Kidney (tissue), 14 donors: ENCODE results near the gene KDM6B. TPM values are rescaled to one million over a fixed set of nuclear protein-coding genes. Genes with fewer than 3 reads are reported as not detected.
A peak's percentile ranks its signal among the peaks of the same experiment; 100 is the strongest.

Source experiments
- DNase-seq, 5 donors: peaks; one replicate each; pipeline ENCODE4 v3.0.0-alpha.2; 2013 to 2020
- FAIRE-seq: peaks from 2 replicates; lab custom pipeline; 2012; peaks lifted over from hg19 to GRCh38; lab: Jason Lieb, UNC
- H3K27ac ChIP-seq, 2 donors: one replicate each; pipeline ENCODE4 v1.7.0; 2013; ENCODE audit warnings: low read depth in 2 of 2, low read length in 2 of 2, inconsistent platforms in 1 of 2
- H3K27me3 ChIP-seq: one replicate; pipeline ENCODE4 v1.7.1; 2013; ENCODE audit warnings: low read length, inconsistent platforms; ENCODE audit not compliant: control insufficient read depth, insufficient read depth
- H3K36me3 ChIP-seq, 3 donors: one replicate each; pipeline versions ENCODE4 v1.7.0 to v1.7.1; 2013; ENCODE audit warnings: low read length in 3 of 3, control low read depth in 1 of 3, inconsistent platforms in 1 of 3; ENCODE audit not compliant: insufficient read depth in 3 of 3, control insufficient read depth in 2 of 3
- H3K4me1 ChIP-seq, 3 donors: one replicate each; pipeline versions ENCODE4 v1.7.0 to v1.7.1; 2013; ENCODE audit warnings: low read length in 3 of 3, inconsistent platforms in 1 of 3, low read depth in 1 of 3; ENCODE audit not compliant: control insufficient read depth in 2 of 3, insufficient read depth in 2 of 3
- H3K4me3 ChIP-seq, 3 donors: one replicate each; pipeline versions ENCODE4 v1.7.0 to v1.8.1; 2013; ENCODE audit warnings: low read length in 3 of 3, control low read depth in 1 of 3, inconsistent platforms in 1 of 3
- H3K9ac ChIP-seq, 3 donors: one replicate each; pipeline versions ENCODE4 v1.7.0 to v1.7.1; 2013; ENCODE audit warnings: low read length in 3 of 3, control low read depth in 1 of 3, inconsistent platforms in 1 of 3
- H3K9me3 ChIP-seq, 3 donors: one replicate each; pipeline versions ENCODE4 v1.7.0 to v1.7.1; 2013; ENCODE audit warnings: low read length in 3 of 3, control low read depth in 1 of 3, inconsistent platforms in 1 of 3; ENCODE audit not compliant: control insufficient read depth in 2 of 3, insufficient read depth in 1 of 3
- CTCF ChIP-seq: IDR thresholded peaks from 3 replicates; pipeline ENCODE4 v1.5.1; 2012; ENCODE audit warnings: mild to moderate bottlenecking, moderate library complexity, borderline replicate concordance; ENCODE audit not compliant: insufficient read depth; ENCODE audit errors: extremely low read depth
- intact Hi-C: fragments of 100-400 bp; cut with DNase I; formaldehyde crosslinking; loops from one replicate; pipeline ENCODE4 v1.11.1; 2022
- polyA plus RNA-seq: library from polyadenylated mRNA; stranded (reverse); fragments of 350-450 nt; fragmentation: Illumina TruSeq; extraction: RNeasy Lipid Tissue Mini Kit (QIAGEN cat#74804); gene quantifications from one replicate; pipeline ENCODE4 v1.2.3, GENCODE V29; 2014; ENCODE audit warnings: low read depth, low replicate concordance; ENCODE audit not compliant: insufficient read depth
- total RNA-seq: library from RNA; stranded (reverse); fragmentation: NEBNext Ultra II Directional; extraction: Animal tissue kit (Norgen Biotek cat#: 25700); gene quantifications from one replicate; pipeline ENCODE4 v1.2.1, GENCODE V29; 2021
- donor health status: control.
- donor health status: control.
- donor health status: control.
- donor health status: control.
- donor health status: control.
- donor health status: DM: yes; HTN: yes; CAD: no.
- donor health status: Normal renal cell carcinoma (clear cell type).

Gene KDM6B
- total and polyA plus RNA-seq, 2 donors from 2014 or later, result 3.9 to 32.3 TPM

GRCh38 chr17:7823581-7824001 lies 10.4 kb upstream of the KDM6B start:
- no peak overlapping the region for H3K9ac ChIP-seq
- H3K27ac ChIP-seq, result no peak overlapping the region
- no peak for TF ChIP-seq CTCF
- FAIRE-seq (no peak), DNase-seq (no peak)
- no peak overlapping the region for H3K4me3 ChIP-seq
- H3K27me3 ChIP-seq, result no peaks in the 10 kb centered on the region
- H3K36me3 ChIP-seq, result no peaks in the 10 kb centered on the region
- intact Hi-C loops, result no loop called here
- no peaks in the 10 kb centered on the region for H3K9me3 ChIP-seq
- H3K4me1 ChIP-seq, result no peaks in the 10 kb centered on the region

- no peak overlapping the region for H3K9ac ChIP-seq
- no peaks in the 10 kb centered on the region for H3K9me3 ChIP-seq
- DNase-seq, result no peak
- no peak for FAIRE-seq
- no peak for TF ChIP-seq CTCF
- H3K27ac ChIP-seq, result no peak overlapping the region
- H3K4me3 ChIP-seq, result no peak overlapping the region
- intact Hi-C loops, result no loop called here
- H3K36me3 ChIP-seq, result no peaks in the 10 kb centered on the region
- no peaks in the 10 kb centered on the region for H3K4me1 ChIP-seq
- H3K27me3 ChIP-seq, result no peaks in the 10 kb centered on the region
Measured at GRCh38 chr17:7824021-7824924, 9.7 kb upstream of the KDM6B start.

GRCh38 chr17:7825206-7825990 lies 8.6 kb upstream of the KDM6B start:
- no peak for TF ChIP-seq CTCF
- DNase-seq (peak in 1 of 5 donors; percentile 10), FAIRE-seq (no peak)
- Histone ChIP-seq H3K9ac (no peak overlapping the region), H3K27ac (no peak overlapping the region), H3K9me3 (no peaks in the 10 kb centered on the region), H3K27me3 (no peaks in the 10 kb centered on the region), H3K36me3 (no peaks in the 10 kb centered on the region), H3K4me3 (no peak overlapping the region), H3K4me1 (no peaks in the 10 kb centered on the region)
- intact Hi-C loops, result no loop called here
